ENCODE measurements around the gene KLHL11. TPM values are rescaled to one million over a fixed set of nuclear protein-coding genes. Genes with fewer than 3 reads are reported as not detected.

Gene KLHL11
- total and polyA plus RNA-seq, 4 donors, result 0.68 to 12.6 (median 7.1) TPM

- no peak for TF ChIP-seq FOXA2 (IDR thresholded peaks at IDR 0.05)
- no peak for TF ChIP-seq NR2F2 (IDR thresholded peaks at IDR 0.05)
- no peak for TF ChIP-seq EGR1 (IDR thresholded peaks at IDR 0.05; ENCODE audit: low read depth in 2 of 2)
- TF ChIP-seq ZBTB33 (IDR thresholded peaks at IDR 0.05), result no peak
- TF ChIP-seq SP1 (IDR thresholded peaks at IDR 0.05), result no peak
- TF ChIP-seq FOXA1 (IDR thresholded peaks at IDR 0.05), result no peak
- no peak for TF ChIP-seq TAF1 (conservative IDR thresholded peaks at IDR 0.05)
- TF ChIP-seq HNF4G (IDR thresholded peaks at IDR 0.05), result no peak
- no peak for TF ChIP-seq CTCF (IDR thresholded peaks at IDR 0.05; ENCODE audit: low read depth, low read length, missing input control)
- TF ChIP-seq MAX (IDR thresholded peaks at IDR 0.05), result no peak
- no peak for TF ChIP-seq ATF3 (IDR thresholded peaks at IDR 0.05)
- no peak for TF ChIP-seq JUND (IDR thresholded peaks at IDR 0.05)
- no peak for TF ChIP-seq RAD21 (IDR thresholded peaks at IDR 0.05)
- TF ChIP-seq GABPA (IDR thresholded peaks at IDR 0.05 in 1 of 2, conservative IDR thresholded peaks at IDR 0.05 in 1 of 2), result no peak
- no peak for TF ChIP-seq YY1 (IDR thresholded peaks at IDR 0.05)
- no peak for TF ChIP-seq REST (IDR thresholded peaks at IDR 0.05)
- TF ChIP-seq HNF4A (conservative IDR thresholded peaks at IDR 0.05), result no peak
- no peak for DNase-seq (ENCODE audit: low spot score)
Measured at GRCh38 chr17:41871789-41872188, 6.6 kb upstream of the KLHL11 start.

More at GRCh38 chr17:41871789-41872188, 6.6 kb upstream of the KLHL11 start:
- H3K4me3 ChIP-seq (ENCODE audit: low read depth in 1 of 3, low read length in 3 of 3), result no peak overlapping the region
- H3K4me1 ChIP-seq (ENCODE audit: control insufficient read depth in 4 of 4, insufficient read depth in 4 of 4, low read length in 3 of 4), result peaks cover 11 to 42% (median 32%) of the 10 kb centered on the region in 4 donors
- H3K27me3 ChIP-seq (ENCODE audit: control insufficient read depth in 4 of 4, insufficient read depth in 4 of 4, low read length in 3 of 4), result no peaks in the 10 kb centered on the region
- no peak overlapping the region for H3K9ac ChIP-seq (ENCODE audit: low read depth in 1 of 2, low read length in 2 of 2)
- H3K36me3 ChIP-seq (ENCODE audit: control insufficient read depth in 4 of 4, insufficient read depth in 3 of 4, low read depth in 1 of 4, low read length in 3 of 4), result peaks cover 11 to 21% (median 17%) of the 10 kb centered on the region in 4 donors
- H3K27ac ChIP-seq (ENCODE audit: low read depth in 1 of 2, low read length in 2 of 2), result no peak overlapping the region
- H3K9me3 ChIP-seq (ENCODE audit: control insufficient read depth in 4 of 4, low read length in 3 of 4), result no peaks in the 10 kb centered on the region
- WGBS, result 98% methylated on average over 10 of the region's 10 CpGs

Measured in liver (tissue), 9 donors.